ENCODE measurements around the gene ANXA8L1.
"Not testable (repeated sequence)": the region's sequence is repeated elsewhere in the genome, so short reads cannot be mapped to it uniquely, and the experiment has no call there.

Gene ANXA8L1

GRCh38 chr10:46396441-46397279 is 21.1 kb downstream of the ANXA8L1 start:
- not testable (repeated sequence) for H3K4me1 Mint-ChIP-seq; H3K9me3 Mint-ChIP-seq; H3K27ac Mint-ChIP-seq; H3K27me3 Mint-ChIP-seq (ENCODE audit: low read depth); H3K36me3 Mint-ChIP-seq (ENCODE audit: low read depth); H3K4me3 Mint-ChIP-seq

- H3K27ac Mint-ChIP-seq; H3K4me1 Mint-ChIP-seq; H3K9me3 Mint-ChIP-seq; H3K36me3 Mint-ChIP-seq (ENCODE audit: low read depth); H3K4me3 Mint-ChIP-seq; H3K27me3 Mint-ChIP-seq (ENCODE audit: low read depth): not testable (repeated sequence)
Observed at GRCh38 chr10:46397767-46398166, 22.2 kb downstream of the ANXA8L1 start.

GRCh38 chr10:46398212-46398886 is 22.8 kb downstream of the ANXA8L1 start:
- H3K27ac Mint-ChIP-seq; H3K4me1 Mint-ChIP-seq; H3K9me3 Mint-ChIP-seq; H3K36me3 Mint-ChIP-seq (ENCODE audit: low read depth); H3K27me3 Mint-ChIP-seq (ENCODE audit: low read depth): not testable (repeated sequence)
- H3K4me3 Mint-ChIP-seq = peak overlapping the region; percentile 67 to 69 (median 69)
- TF ChIP-seq CTCF (IDR thresholded peaks at IDR 0.05; ENCODE audit: unreplicated experiment in 3 of 3) = peak in 1 of 3 experiments; percentile 29

- H3K9me3 Mint-ChIP-seq; H3K27me3 Mint-ChIP-seq (ENCODE audit: low read depth); H3K36me3 Mint-ChIP-seq (ENCODE audit: low read depth): not testable (repeated sequence)
Observed at GRCh38 chr10:46409556-46409955, 34.0 kb downstream of the ANXA8L1 start.

GRCh38 chr10:46411123-46411522 is 35.5 kb downstream of the ANXA8L1 start:
- H3K4me1 Mint-ChIP-seq; H3K27me3 Mint-ChIP-seq (ENCODE audit: low read depth); H3K27ac Mint-ChIP-seq; H3K9me3 Mint-ChIP-seq; H3K4me3 Mint-ChIP-seq; H3K36me3 Mint-ChIP-seq (ENCODE audit: low read depth): not testable (repeated sequence)

More at GRCh38 chr10:46409556-46409955, 34.0 kb downstream of the ANXA8L1 start:
- H3K4me1 Mint-ChIP-seq, H3K4me3 Mint-ChIP-seq, H3K27ac Mint-ChIP-seq: not testable (repeated sequence)

- not testable (repeated sequence) for H3K27ac Mint-ChIP-seq; H3K36me3 Mint-ChIP-seq (ENCODE audit: low read depth); H3K9me3 Mint-ChIP-seq; H3K4me3 Mint-ChIP-seq; H3K4me1 Mint-ChIP-seq; H3K27me3 Mint-ChIP-seq (ENCODE audit: low read depth)
Observed at GRCh38 chr10:46412665-46413064, 37.1 kb downstream of the ANXA8L1 start.

- not testable (repeated sequence) for H3K9me3 Mint-ChIP-seq; H3K4me3 Mint-ChIP-seq; H3K4me1 Mint-ChIP-seq; H3K36me3 Mint-ChIP-seq (ENCODE audit: low read depth); H3K27me3 Mint-ChIP-seq (ENCODE audit: low read depth); H3K27ac Mint-ChIP-seq
Observed at GRCh38 chr10:46415291-46415690, 39.7 kb downstream of the ANXA8L1 start.

- H3K27ac Mint-ChIP-seq = peak overlapping the region in 1 of 3 experiments; percentile 46
- not testable (repeated sequence) for H3K4me3 Mint-ChIP-seq; H3K9me3 Mint-ChIP-seq; H3K27me3 Mint-ChIP-seq (ENCODE audit: low read depth); H3K4me1 Mint-ChIP-seq; H3K36me3 Mint-ChIP-seq (ENCODE audit: low read depth)
Observed at GRCh38 chr10:46418283-46418682, 42.7 kb downstream of the ANXA8L1 start.

- not testable (repeated sequence) for H3K4me1 Mint-ChIP-seq; H3K27me3 Mint-ChIP-seq (ENCODE audit: low read depth); H3K27ac Mint-ChIP-seq; H3K4me3 Mint-ChIP-seq; H3K36me3 Mint-ChIP-seq (ENCODE audit: low read depth); H3K9me3 Mint-ChIP-seq
Observed at GRCh38 chr10:46419570-46420379, 44.2 kb downstream of the ANXA8L1 start.

- not testable (repeated sequence) for H3K36me3 Mint-ChIP-seq (ENCODE audit: low read depth); H3K4me3 Mint-ChIP-seq; H3K27ac Mint-ChIP-seq; H3K9me3 Mint-ChIP-seq; H3K27me3 Mint-ChIP-seq (ENCODE audit: low read depth); H3K4me1 Mint-ChIP-seq
Observed at GRCh38 chr10:46423550-46423949, 48.0 kb downstream of the ANXA8L1 start.

- not testable (repeated sequence) for H3K36me3 Mint-ChIP-seq (ENCODE audit: low read depth); H3K27ac Mint-ChIP-seq; H3K4me3 Mint-ChIP-seq; H3K27me3 Mint-ChIP-seq (ENCODE audit: low read depth); H3K4me1 Mint-ChIP-seq; H3K9me3 Mint-ChIP-seq
Observed at GRCh38 chr10:46440942-46441341, 65.4 kb downstream of the ANXA8L1 start.
